ENCODE data around the gene TM9SF2. TPM values are rescaled to one million over a fixed set of nuclear protein-coding genes. Genes with fewer than 3 reads are reported as not detected.

The TM9SF2 gene
- total and polyA plus RNA-seq, 9 of the 15 experiments (the other 6 are each of a cell fraction or from before 2014, with no cell fraction given) = 23.3 to 83.2 (median 55.1) TPM

DNA sequence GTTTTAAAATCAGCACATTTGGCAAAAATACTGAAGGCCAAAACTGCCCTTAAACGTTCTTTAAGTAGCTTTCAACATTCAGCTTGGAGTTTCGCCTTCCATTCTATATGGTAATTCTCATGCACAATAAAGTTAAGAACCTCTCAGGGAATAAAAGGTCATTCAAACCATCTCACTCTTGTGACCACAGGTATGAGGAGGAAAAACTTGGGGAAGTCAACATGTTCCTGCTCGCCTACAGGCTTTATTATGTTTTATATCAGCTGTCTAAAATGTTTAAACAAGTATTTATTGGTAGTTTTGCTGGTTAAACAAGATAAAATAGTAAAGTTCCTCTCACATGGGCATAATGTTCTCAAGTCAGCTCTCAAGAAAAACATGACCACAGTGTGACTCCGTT lies 19.9 kb upstream of the TM9SF2 start (continued):
- TF ChIP-seq KDM5B (IDR thresholded peaks at IDR 0.05; ENCODE audit: insufficient replicate concordance, low read depth, low read length) (no peak), DMBX1 (CRISPR knock-in tag; IDR thresholded peaks at IDR 0.05; ENCODE audit: borderline replicate concordance) (no peak), ZNF551 (CRISPR knock-in tag; IDR thresholded peaks at IDR 0.05) (no peak), GTF2A2 (tag; IDR thresholded peaks at IDR 0.05) (no peak), POU5F1 (IDR thresholded peaks at IDR 0.05; ENCODE audit: borderline replicate concordance, low read depth, low read length, partially characterized antibody) (no peak), HDGF (IDR thresholded peaks at IDR 0.05) (no peak)
- TF ChIP-seq, protein P1, sequence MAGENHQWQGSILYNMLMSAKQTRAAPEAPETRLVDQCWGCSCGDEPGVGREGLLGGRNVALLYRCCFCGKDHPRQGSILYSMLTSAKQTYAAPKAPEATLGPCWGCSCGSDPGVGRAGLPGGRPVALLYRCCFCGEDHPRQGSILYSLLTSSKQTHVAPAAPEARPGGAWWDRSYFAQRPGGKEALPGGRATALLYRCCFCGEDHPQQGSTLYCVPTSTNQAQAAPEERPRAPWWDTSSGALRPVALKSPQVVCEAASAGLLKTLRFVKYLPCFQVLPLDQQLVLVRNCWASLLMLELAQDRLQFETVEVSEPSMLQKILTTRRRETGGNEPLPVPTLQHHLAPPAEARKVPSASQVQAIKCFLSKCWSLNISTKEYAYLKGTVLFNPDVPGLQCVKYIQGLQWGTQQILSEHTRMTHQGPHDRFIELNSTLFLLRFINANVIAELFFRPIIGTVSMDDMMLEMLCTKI (IDR thresholded peaks at IDR 0.05; ENCODE audit: partially characterized antibody) = no peak

DNA sequence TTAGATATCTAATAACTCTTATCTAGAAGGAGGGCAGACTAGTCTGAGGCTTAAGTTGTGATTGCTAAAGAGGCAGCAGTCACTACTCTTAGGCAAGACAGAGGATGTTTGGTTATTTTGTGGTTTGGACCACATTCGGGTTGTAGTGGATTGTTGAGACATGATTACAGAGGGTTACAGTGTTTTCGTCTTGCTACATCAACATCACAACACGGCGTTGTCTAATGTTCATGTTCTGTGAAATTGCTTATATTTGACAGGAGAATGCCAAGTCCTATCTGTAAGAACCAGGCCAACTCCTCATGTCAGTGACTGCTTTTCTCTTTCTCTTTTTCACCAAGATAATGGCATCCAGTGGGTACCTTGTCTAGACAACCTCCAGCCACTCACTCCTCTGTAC lies 16.8 kb upstream of the TM9SF2 start:
- Histone ChIP-seq H3K79me2 (ENCODE audit: control insufficient read depth, insufficient read depth, low read length) (no peaks in the 10 kb centered on the region), H3K9me3 (replicated peaks; ENCODE audit: control insufficient read depth, insufficient read depth, low read depth, low read length) (no peaks in the 10 kb centered on the region), H2AFZ (ENCODE audit: low read depth, low read length) (no peak overlapping the region), H3K27me3 (ENCODE audit: control insufficient read depth in 2 of 2, insufficient read depth in 2 of 2, low read length in 2 of 2) (no peaks in the 10 kb centered on the region), H3K9me1 (ENCODE audit: control insufficient read depth, insufficient read depth, low read length) (no peaks in the 10 kb centered on the region), H4K20me1 (replicated peaks; ENCODE audit: control insufficient read depth, insufficient read depth, low read length) (no peaks in the 10 kb centered on the region), H3K4me2 (ENCODE audit: insufficient read depth, low read length) (no peak overlapping the region), H3K9ac (ENCODE audit: insufficient read depth in 1 of 2, low read depth in 2 of 2, low read length in 2 of 2) (no peak overlapping the region), H3K4me3 (no peak overlapping the region), H3K4me1 (replicated peaks in 1 of 2; ENCODE audit: control insufficient read depth in 2 of 2, insufficient read depth in 2 of 2, low read length in 2 of 2) (no peaks in the 10 kb centered on the region), H3K36me3 (ENCODE audit: control insufficient read depth, insufficient read depth, low read length) (no peaks in the 10 kb centered on the region), H3K27ac (ENCODE audit: extremely low read depth, low read depth, low read length) (no peak overlapping the region)
- intact Hi-C loops (cut with micrococcal nuclease) = no loop called here
- DNase-seq (ENCODE audit: extremely low read depth in 1 of 4, low spot score in 3 of 4) = no peak
- 4% methylated on average over 4 of the region's 4 CpGs for WGBS (ENCODE audit: insufficient coverage, low coverage, missing lambda C conversion rate)
- no TSS peak for BruUV-seq (replicated peaks)
- in situ Hi-C loops (cut with MboI) = no loop called here
- no peak for FAIRE-seq
- POLR2A ChIA-PET = no interaction called here
- CTCF ChIA-PET (ENCODE audit: low intra/inter-chr PET ratio) = no interaction called here
- no peak for ATAC-seq
- TF ChIP-seq ZNF174 (CRISPR knock-in tag; IDR thresholded peaks at IDR 0.05) (no peak), CEBPG (CRISPR knock-in tag; IDR thresholded peaks at IDR 0.05) (peak; percentile 45), CEBPG (tag; conservative IDR thresholded peaks at IDR 0.05 in 1 of 2, IDR thresholded peaks at IDR 0.05 in 1 of 2) (peak; percentile 73 to 83), ZNF408 (CRISPR knock-in tag; IDR thresholded peaks at IDR 0.05; ENCODE audit: low read depth) (no peak), CEBPB (tag; IDR thresholded peaks at IDR 0.05) (peak; percentile 70; the same call in 1 of the 2 replicates), C11orf30 (IDR thresholded peaks at IDR 0.05; ENCODE audit: low read depth) (no peak), ZC3H8 (IDR thresholded peaks at IDR 0.05) (no peak)
- TF ChIP-seq, protein P2, sequence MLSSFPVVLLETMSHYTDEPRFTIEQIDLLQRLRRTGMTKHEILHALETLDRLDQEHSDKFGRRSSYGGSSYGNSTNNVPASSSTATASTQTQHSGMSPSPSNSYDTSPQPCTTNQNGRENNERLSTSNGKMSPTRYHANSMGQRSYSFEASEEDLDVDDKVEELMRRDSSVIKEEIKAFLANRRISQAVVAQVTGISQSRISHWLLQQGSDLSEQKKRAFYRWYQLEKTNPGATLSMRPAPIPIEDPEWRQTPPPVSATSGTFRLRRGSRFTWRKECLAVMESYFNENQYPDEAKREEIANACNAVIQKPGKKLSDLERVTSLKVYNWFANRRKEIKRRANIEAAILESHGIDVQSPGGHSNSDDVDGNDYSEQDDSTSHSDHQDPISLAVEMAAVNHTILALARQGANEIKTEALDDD (IDR thresholded peaks at IDR 0.05) = peak; percentile 51; the same call in 1 of the 2 replicates
- TF ChIP-seq, protein P3, sequence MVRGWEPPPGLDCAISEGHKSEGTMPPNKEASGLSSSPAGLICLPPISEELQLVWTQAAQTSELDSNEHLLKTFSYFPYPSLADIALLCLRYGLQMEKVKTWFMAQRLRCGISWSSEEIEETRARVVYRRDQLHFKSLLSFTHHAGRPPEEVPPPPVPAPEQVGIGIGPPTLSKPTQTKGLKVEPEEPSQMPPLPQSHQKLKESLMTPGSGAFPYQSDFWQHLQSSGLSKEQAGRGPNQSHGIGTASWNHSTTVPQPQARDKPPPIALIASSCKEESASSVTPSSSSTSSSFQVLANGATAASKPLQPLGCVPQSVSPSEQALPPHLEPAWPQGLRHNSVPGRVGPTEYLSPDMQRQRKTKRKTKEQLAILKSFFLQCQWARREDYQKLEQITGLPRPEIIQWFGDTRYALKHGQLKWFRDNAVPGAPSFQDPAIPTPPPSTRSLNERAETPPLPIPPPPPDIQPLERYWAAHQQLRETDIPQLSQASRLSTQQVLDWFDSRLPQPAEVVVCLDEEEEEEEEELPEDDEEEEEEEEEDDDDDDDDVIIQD (CRISPR knock-in tag; IDR thresholded peaks at IDR 0.05) = no peak
- TF ChIP-seq, protein P4, sequence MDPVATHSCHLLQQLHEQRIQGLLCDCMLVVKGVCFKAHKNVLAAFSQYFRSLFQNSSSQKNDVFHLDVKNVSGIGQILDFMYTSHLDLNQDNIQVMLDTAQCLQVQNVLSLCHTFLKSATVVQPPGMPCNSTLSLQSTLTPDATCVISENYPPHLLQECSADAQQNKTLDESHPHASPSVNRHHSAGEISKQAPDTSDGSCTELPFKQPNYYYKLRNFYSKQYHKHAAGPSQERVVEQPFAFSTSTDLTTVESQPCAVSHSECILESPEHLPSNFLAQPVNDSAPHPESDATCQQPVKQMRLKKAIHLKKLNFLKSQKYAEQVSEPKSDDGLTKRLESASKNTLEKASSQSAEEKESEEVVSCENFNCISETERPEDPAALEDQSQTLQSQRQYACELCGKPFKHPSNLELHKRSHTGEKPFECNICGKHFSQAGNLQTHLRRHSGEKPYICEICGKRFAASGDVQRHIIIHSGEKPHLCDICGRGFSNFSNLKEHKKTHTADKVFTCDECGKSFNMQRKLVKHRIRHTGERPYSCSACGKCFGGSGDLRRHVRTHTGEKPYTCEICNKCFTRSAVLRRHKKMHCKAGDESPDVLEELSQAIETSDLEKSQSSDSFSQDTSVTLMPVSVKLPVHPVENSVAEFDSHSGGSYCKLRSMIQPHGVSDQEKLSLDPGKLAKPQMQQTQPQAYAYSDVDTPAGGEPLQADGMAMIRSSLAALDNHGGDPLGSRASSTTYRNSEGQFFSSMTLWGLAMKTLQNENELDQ (CRISPR knock-in tag; IDR thresholded peaks at IDR 0.05; ENCODE audit: borderline replicate concordance) = no peak
